HG02610 (cell line): Measurements from ENCODE around the gene GON4L.
"Not testable (repeated sequence)": the region's sequence is repeated elsewhere in the genome, so short reads cannot be mapped to it uniquely, and the experiment has no call there.

ENCODE experiments used
- ATAC-seq: cut with Tn5 transposase; IDR thresholded peaks from one replicate; pipeline ENCODE4 v1.9.1; 2021; ENCODE audit warnings: mild to moderate bottlenecking, moderate library complexity; ENCODE audit not compliant: unreplicated experiment

Gene GON4L, protein sequence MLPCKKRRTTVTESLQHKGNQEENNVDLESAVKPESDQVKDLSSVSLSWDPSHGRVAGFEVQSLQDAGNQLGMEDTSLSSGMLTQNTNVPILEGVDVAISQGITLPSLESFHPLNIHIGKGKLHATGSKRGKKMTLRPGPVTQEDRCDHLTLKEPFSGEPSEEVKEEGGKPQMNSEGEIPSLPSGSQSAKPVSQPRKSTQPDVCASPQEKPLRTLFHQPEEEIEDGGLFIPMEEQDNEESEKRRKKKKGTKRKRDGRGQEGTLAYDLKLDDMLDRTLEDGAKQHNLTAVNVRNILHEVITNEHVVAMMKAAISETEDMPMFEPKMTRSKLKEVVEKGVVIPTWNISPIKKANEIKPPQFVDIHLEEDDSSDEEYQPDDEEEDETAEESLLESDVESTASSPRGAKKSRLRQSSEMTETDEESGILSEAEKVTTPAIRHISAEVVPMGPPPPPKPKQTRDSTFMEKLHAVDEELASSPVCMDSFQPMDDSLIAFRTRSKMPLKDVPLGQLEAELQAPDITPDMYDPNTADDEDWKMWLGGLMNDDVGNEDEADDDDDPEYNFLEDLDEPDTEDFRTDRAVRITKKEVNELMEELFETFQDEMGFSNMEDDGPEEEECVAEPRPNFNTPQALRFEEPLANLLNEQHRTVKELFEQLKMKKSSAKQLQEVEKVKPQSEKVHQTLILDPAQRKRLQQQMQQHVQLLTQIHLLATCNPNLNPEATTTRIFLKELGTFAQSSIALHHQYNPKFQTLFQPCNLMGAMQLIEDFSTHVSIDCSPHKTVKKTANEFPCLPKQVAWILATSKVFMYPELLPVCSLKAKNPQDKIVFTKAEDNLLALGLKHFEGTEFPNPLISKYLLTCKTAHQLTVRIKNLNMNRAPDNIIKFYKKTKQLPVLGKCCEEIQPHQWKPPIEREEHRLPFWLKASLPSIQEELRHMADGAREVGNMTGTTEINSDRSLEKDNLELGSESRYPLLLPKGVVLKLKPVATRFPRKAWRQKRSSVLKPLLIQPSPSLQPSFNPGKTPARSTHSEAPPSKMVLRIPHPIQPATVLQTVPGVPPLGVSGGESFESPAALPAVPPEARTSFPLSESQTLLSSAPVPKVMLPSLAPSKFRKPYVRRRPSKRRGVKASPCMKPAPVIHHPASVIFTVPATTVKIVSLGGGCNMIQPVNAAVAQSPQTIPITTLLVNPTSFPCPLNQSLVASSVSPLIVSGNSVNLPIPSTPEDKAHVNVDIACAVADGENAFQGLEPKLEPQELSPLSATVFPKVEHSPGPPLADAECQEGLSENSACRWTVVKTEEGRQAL (N-terminal part only)

DNA sequence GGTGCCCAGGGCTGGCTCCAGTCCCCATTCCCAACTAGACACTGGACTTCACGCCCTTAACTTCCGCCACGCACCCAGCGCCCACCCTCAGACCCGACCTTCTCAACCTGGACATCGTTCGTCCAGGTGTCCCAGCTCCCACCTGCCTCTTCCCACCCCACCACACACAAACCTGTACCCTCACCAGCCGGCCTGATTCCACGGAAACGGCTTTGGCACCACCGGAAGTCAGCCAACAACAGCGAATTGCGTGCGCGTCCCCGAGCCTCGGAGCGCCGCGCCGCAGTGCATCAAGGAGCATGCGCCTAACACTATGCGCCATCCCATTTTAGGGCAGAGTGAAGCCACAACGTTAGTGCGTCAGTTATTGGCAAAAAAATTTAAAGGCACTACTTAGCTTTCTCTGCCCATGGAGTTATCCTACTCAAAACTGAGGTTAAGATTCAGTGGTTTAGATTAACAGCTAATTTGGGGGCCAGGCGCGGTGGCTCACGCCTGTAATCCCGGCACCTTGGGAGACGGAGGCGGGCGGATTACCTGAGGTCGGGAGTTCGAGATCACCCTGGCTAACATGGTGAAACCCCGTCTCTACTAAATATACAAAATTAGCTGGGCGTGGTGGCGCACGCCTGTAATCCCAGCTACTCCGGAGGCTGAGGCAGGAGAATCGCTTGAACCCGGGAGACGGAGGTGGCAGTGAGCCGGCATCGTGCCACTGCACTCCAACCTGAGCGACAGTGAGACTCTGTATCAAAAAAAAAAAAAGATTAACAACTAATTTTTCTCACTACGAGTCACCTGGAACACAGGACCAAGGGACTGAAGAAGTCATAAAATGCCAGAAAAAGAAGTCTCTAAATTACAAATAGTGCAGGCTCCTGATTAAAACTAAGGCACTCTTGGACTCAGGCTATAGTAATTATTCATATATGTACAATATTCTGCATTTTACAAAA lies at the start of gene GON4L:
Gene GON4L (minus strand): TSS at position 240 of the 956 bp plus-strand sequence. CDS start 3,434 bp downstream, outside the sequence.
- peak; percentile 63 for ATAC-seq

- ATAC-seq = no peak
These were observed 47.2 kb upstream of the GON4L start for GRCh38 chr1:155904261-155904660.

GRCh38 chr1:155900161-155900560 lies 43.1 kb upstream of the GON4L start:
- no peak for ATAC-seq

DNA sequence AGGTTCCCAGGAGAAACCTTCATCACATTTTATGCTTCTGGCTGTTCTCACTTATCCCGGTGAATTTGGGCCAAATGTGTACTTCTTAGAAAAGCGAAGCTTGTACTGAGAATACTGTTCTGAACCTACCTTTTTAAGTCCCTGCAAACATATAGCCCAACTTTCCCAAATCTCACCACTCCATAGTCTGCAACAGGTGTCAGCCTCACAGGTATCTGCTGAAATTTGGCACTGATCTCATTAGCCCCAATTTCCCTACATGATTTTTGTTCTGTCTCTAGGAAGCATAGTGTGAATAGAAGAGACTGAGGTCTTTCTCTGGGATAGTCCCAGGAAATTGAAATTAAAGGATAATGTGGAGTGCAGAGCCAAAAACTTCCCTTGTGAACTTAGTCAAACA lies 42.7 kb upstream of the GON4L start:
- no peak for ATAC-seq

- ATAC-seq = no peak
These were observed 41.9 kb upstream of the GON4L start for GRCh38 chr1:155898888-155899287.

- ATAC-seq = no peak
These were observed 40.7 kb upstream of the GON4L start for GRCh38 chr1:155897746-155898145.

DNA sequence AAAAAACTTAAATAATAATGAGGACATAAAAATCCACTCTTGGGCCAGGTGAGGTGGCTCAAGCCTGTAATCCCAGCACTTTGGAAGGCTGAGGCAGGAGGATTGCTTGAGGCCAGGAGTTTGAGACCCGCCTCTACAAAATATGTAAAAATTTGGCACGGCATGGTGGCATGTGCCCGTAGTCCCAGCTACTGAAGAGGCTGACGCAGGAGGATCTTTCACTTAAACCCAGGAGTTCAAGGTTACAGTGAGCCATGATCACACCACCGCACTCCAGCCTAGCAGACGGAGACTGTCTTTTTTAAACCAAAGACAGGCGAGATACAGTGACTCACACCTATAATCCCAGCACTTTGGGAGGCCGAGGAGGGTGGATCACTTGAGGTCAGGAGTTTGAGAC lies 39.5 kb upstream of the GON4L start:
- ATAC-seq = not testable (repeated sequence)

GRCh38 chr1:155895617-155896016 lies 38.6 kb upstream of the GON4L start:
- not testable (repeated sequence) for ATAC-seq

- no peak for ATAC-seq
These were observed 36.6 kb upstream of the GON4L start for GRCh38 chr1:155893389-155894142.

DNA sequence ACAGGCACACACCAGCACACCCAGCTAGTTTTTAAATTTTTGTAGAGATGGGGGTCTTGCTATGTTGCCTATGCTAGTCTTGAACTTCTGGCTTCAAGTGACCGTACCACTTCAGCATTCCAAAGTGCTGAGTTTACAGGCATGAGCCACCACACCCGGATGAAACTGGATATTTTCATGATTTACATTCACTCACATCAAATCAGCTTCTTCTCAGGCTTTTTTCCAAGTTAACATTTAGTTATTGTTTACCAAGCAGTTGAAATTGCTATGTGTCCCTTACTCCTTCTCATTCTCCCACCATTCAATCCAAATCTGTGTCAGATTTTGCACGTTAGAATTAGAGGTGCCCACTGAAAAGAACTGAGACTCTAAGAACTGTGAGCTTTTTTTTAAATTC lies 35.8 kb upstream of the GON4L start:
- no peak for ATAC-seq

- ATAC-seq = no peak
These were observed 33.2 kb upstream of the GON4L start for GRCh38 chr1:155890251-155890650.

- no peak for ATAC-seq
These were observed 32.6 kb upstream of the GON4L start for GRCh38 chr1:155889566-155889965.

- no peak for ATAC-seq
These were observed 31.5 kb upstream of the GON4L start for GRCh38 chr1:155888481-155888880.

- ATAC-seq = no peak
These were observed 28.0 kb upstream of the GON4L start for GRCh38 chr1:155884982-155885381.

- no peak for ATAC-seq
These were observed 27.3 kb upstream of the GON4L start for GRCh38 chr1:155884031-155884960.

DNA sequence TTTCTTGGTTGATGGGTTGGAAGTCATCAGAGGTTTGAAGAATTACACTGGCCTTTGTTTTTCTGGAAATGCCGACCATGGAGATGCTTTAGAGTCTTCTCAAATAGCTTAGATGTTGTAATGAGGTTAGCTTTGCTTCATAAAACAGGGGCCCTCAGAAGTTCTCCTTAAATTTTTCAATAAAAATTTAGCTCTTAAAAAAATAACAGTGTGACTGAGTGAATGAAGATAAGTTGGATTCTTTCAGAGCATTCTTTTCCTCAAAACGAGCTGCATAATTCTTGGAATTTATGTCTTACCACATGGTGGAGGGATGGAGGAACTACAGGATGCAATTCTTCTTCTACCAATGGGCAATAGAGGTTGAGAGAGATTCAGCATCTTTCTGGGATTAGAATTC lies 25.8 kb upstream of the GON4L start:
- no peak for ATAC-seq

GRCh38 chr1:155882235-155882634 lies 25.2 kb upstream of the GON4L start:
- ATAC-seq = no peak

- no peak for ATAC-seq
These were observed 23.9 kb upstream of the GON4L start for GRCh38 chr1:155880950-155881349.
